HG03520 (cell line): Measurements from ENCODE around the gene IDH2.
"Not testable (repeated sequence)": the region's sequence is repeated elsewhere in the genome, so short reads cannot be mapped to it uniquely, and the experiment has no call there.

Experiments used
- ATAC-seq: cut with Tn5 transposase; IDR thresholded peaks from one replicate; pipeline ENCODE4 v1.9.1; 2021; ENCODE audit warnings: mild to moderate bottlenecking, moderate library complexity; ENCODE audit not compliant: unreplicated experiment

Gene IDH2

DNA sequence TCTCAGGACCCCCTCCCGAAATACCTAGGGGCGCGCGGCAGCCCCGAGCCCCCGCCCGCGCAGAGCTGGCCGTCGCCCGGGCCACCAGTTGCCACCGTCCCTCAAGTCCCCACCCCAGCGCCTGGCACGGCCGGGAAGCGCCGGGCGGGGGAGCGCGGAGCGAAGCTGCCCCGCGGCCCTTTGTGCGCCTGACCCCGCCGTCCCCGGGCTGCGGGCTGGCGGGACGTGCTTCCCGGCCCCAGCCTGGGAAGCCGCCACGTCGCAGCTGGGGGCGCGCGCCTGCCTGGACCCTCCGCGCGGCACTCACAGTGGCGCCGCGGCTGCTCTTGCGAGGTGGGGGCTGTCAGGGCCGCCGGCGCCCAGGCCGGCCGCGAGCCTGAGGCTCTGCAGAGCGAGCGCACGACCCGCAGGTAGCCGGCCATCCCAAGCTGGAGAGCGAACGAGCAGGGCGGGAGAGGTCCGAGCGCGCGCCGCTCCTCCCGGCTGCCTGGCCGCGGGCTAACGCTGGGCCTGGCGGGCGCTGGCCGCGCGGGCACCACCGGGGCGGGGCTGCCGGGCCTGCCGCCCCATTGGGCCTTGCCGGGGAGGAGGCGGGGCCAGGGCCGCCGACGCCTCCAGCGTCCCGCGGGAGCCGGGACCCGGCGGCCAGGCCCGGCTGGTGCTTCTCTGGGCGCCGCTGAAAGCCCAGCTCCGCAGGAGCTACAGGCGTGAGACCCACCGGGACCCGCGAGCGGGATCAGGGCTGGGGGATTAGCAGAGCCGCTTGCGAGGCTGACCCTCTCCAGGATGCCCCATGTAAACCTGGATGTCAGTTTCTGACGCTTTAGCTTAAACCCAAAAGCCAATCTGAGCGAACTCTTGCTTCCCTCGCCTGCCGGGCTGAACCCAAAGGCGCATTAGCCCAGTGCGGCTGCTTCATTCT lies at the start of gene IDH2:
Gene IDH2, minus strand, starts transcription at position 500 of the 922 bp plus-strand sequence. Its CDS starts 78 bp downstream, at position 422.
- peak; percentile 57 for ATAC-seq

DNA sequence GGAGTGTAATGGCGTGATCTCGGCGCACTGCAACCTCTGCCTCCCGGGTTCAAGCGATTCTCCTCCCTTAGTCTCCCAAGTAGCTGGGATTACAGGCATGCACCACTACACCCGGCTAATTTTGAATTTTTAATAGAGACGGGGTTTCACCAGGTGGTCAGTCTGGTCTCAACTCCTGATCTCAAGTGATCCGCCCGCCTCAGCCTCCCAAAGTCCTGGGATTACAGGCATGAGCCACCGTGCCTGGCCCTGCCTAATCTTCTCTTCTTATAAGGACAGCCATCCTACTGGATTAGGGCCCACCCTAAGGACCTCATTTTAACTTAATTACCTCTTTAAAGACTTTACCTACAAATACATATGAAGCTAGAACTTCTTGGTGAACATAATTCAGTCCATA lies 48.3 kb upstream of the IDH2 start:
- not testable (repeated sequence) for ATAC-seq

DNA sequence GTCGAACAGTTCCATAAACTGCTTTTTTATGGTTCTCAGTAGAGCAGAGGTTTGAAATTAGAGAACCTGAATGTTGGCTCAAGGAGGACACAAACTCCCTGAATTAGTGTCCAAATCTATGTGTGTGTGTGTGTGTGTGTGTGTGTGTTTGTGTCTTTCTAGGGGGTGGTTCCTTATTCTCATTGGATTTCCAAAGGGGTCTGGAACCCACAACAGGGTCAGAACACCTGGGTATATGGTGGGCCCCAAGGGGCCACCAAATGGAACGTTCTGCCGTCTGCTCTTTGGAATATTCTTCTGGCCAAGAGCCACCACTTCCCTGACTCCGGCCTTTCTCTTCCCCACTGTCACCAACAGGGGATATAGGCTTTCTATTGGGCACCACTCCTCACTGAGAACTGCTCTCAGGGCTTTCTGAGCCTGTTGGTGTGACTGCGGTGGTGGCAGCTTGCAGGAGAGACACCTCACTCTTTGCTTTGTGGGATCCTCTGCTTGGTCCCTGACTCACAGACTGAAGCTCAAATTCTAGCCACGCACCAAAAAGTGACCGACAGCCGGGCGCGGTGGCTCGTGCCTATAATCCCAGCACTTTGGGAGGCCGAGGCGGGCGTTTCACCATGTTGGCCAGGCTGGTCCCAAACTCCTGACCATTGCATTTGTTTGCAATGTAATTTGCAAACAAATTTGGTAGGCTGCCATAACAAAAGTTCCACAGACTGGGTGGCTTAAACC lies 47.5 kb upstream of the IDH2 start:
- no peak for ATAC-seq

DNA sequence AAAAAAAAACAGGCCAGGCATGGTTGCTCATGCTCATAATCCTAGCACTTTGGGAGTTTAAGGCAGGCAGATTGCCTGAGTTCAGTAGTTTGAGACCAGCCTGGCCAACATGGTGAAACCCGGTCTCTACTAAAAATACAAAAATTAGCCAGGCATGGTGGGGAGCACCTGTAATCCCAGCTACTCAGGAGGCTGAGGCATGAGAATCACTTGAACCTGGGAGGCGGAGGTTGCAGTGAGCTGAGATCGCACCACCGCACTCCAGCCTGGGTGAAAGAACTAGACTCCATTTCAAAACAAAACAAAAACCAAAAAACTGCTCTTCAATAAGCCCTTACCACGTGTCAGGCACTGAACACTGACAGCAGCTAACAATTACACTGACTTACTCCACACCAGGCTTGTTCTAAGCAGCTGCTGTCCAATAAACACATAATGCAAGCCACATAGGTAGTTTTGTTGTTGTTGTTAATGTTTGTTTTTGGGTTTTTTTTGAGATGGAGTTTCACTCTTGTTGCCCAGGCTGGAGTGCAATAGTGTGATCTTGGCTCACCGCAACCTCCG lies 44.0 kb upstream of the IDH2 start:
- ATAC-seq = not testable (repeated sequence)

DNA sequence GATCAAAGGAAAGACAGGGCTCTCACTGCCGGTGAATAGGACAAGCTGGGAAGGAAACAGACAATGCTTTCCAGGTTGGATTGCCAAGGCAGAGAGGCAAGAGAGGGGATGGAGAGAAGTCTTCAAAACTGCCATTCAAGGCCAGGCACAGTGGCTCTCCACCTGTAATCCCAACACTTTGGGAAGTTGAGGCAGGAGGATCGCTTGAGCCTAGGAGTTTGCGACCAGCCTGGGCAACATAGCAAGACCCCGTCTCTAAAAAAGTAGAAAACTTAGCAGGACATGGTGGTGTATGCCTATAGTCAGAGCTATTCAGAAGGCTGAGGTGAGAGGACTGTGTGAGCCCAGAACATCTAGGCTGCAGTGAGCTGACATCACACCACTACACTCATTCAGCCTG lies 43.5 kb upstream of the IDH2 start:
- no peak for ATAC-seq

DNA sequence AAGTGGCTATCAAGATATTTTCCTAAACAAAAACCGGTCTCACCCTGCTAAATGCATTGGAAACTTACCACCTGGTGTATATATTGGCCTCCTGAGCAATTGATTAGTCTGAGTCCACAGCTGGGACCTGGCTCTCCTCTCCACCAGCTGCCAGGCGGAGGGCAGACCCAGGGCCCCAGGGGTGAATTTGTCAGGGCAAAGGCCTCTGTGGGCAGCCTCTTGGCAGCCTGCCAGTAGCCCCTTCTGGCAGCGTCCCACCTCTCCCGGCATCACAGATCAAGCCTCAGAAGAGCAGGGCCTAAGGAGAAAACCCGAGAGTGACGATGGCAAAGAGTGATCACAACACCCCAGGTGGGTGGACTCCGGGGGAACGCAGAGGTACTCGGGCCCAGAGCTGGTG lies 43.0 kb upstream of the IDH2 start:
- no peak for ATAC-seq

DNA sequence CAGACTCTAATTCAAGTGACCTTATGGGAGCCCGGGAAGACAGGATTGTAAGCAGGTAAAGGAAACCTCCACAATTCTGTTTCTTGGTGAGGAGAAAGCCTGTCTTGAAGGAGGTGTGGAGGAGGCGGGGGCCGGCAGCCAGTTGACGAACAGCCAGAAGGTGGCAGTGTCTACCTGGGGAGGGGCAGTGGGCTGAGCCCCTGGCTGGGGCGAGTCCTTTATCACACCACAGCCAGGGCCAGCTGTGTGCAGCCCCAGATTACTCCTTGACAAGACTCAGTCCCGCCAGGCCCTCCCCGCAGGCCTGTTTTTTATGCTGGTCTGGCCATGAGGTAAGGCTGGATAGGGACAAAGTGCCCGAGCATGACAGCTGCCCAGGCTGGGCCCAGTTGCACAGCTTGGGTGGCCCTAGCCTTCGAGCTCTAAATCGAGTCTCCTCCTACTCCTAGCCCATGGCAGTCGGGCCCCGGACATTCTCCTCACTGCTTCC lies 40.9 kb upstream of the IDH2 start:
- peak; percentile 58 for ATAC-seq

DNA sequence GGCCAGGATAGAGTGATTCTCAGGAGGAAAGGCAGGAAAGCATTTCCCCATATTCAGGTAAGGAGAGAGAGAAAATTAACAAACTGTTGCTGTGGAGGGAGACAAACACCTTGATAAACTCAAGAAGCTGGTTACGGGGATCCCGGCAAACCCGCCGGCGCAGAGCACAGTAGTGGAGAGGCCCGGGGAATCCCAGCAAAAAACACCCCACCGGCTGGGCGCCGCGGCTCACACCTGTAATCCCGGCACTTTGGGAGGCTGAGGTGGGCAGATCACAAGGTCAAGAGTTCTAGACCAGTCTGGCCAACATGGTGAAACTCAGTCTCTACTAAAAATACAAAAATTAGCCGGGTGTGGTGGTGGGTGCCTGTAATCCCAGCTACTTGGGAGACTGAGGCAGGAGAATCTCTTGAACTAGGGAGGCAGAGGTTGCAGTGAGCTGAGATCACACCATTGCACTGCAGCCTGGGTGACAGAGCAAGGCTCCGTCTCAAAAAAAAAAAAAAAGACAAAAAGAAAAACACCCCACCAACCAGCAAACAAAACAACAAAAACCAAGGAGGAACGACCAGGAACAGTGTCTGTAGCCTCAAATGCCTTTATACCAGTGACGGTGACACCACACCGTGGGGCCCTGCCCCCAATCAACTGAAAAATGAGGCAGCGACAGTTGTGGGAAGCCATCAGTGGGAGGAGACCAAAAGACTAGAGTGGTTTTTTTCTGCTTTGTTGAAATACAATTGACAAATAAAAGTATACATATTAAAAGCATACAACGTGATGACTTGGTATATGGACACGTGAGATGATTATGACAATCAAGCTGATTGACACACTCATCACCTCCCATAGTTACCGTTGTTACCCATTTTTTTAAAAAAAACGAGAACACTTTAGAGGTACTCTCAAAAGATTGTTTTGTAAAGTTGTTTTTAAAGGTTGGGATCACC lies 40.2 kb upstream of the IDH2 start:
- ATAC-seq = no peak

DNA sequence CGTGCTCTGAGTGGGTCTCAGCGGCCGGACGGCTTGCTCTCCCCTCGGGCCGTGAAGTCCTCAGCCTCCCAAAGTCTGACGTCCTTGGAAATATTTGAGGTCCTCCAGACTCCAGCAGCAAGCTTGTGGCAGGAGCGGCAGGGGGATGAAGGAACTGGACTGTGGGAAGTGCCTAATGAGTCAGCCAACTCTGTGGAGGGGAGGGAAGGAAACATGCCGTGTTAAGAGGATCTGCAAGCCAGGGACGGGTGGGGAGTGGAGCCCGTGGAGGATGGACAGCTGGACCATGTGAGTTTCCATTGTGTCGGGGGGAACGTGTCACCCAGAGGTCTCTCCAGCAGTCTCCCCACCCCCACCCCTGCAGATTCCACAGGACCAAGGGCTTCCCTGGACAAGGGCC lies 39.4 kb upstream of the IDH2 start:
- ATAC-seq = no peak

DNA sequence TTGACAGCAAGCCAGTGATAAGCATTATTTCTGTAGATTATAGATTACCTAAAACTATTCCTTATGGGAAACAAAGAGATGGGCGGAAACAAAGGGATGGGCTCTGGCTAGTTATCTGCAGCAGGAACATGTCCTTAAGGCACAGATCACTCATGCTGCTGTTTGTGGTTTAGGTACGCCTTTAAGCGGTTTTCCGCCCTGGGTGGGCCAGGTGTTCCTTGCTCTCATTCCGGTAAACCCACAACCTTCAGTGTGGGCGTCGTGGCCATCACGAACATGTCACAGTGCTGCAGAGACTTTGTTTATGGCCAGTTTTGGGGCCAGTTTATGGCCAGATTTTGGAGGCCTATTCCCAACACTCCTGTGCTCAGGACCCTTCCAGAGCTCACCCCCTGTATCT lies 37.3 kb upstream of the IDH2 start:
- not testable (repeated sequence) for ATAC-seq

DNA sequence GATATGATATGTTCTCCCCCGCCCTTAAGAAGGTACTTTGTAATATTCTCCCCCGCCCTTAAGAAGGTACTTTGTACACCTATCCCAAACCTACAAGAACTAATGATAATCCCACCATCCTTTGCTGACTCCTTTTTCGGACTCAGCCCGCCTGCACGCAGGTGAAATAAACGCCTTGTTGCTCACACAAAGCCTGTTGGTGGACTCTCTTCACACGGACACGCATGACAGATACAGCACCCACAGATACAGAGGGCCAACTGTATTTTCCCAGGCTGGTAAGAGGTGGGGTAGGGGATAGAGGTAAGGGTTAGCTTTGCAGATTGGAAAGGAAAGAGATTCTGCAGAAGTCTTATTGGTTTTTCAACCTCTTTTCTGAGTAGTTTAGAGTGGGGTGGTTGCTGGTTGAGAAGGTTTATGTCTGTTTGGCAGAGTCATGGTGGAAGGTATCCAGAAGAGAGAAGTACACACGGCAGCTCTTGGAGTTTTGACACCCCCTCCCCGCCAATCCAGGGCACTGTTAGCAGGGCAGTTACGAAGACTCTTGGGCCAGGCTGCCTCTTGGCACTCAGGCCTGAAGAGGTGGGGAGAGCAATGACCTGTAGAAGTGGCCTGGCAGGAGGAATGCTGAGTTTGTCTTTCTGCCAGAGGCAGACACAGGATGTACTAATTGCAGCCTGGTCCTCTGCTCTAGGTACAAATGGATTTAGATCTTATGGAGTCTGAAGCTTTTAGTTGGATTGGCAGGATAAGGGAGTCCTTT lies 36.0 kb upstream of the IDH2 start:
- no peak for ATAC-seq

DNA sequence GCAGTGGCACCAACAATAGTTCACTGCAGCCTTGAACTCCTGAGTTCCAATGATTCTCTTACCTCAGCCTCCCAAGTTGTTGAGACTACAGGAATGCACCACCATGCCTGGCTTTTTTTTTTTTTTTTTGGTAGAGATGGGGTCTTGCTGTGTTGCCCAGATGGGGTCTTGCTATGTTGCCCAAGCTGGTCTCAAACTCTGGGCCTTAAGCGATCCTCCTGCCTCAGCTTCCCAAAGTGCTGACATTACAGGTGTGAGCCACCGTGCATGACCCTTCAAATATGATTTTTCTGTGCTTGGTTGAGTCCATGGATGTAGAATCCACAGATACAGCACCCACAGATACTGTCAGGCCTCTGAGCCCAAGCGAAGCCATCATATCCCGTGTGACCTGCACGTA lies 30.2 kb upstream of the IDH2 start:
- no peak for ATAC-seq

DNA sequence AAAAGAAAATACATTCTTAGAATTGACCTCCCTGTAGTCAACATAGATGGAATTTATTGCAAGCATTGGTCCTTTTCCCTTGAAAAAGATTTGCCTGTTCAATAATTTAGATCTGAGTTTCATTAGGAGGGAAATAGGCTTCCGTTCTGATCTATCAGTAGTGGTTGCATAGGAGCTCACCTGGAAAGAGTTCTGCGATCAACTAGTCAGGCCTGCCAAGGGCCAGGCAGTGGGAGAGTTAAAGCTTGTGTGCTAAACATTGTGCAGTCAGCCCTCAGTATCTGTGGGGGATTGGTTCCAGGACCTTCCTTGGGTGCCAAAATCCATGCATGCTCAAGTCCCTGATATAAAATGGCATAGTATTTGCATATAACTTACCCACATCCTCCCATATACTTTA lies 29.6 kb upstream of the IDH2 start:
- no peak for ATAC-seq

DNA sequence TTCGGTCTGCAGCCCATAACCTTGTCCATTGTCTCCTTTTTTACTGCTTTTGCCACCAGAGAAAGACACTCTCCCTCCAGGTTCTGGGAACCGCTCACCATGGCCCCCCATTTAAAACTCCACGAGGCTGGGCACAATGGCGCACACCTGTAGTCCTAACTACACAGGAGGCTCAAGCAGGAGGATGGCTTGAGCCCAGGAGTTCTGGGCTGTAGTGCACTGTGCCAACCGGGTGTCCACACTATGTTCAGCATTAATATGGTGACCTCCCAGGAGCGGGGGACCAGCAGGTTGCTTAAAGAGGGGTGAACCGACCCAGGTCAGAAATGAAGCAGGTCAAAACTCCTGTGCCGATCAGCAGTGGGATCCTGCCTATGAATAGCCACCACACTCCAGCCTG lies 28.0 kb upstream of the IDH2 start:
- ATAC-seq = no peak

DNA sequence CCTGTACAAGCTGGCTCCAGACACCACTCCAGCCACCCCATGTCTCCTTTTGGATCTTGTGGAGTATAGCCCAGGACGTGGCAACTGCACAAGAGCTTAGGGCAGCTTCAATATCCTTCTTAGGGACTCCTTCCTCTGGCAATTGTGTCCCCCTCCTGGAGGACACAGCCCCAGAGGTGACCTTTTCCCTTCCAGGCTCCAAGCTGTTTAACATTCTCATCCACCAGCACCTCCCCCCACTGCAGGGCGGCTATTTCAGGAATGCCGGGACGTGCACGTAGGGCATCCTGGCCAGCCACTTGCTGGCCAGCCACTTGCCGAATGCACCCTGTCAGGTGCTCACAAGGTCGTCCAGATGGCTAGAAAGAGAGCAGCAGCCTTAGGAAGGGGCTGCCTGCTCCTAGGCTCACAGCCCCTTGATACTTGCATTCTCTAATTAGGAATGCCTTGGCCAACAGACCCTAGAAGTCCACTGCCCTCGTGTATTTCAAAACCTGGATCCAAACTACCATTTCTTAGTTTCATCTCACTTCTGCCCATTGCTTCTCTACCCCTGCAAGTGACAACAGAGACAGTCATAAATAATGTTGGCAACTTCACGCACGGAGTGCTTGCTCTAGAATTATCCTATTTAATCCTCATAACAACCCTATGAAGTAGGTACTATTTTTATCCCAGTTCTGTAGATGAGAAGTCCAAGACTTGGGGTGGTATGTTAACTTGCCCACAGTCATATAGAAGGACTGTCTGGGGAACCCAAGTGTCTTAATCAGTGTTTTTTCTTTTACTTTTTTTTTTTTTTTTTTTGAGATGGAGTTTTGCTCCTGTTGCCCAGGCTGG lies 24.5 kb upstream of the IDH2 start:
- ATAC-seq = no peak

DNA sequence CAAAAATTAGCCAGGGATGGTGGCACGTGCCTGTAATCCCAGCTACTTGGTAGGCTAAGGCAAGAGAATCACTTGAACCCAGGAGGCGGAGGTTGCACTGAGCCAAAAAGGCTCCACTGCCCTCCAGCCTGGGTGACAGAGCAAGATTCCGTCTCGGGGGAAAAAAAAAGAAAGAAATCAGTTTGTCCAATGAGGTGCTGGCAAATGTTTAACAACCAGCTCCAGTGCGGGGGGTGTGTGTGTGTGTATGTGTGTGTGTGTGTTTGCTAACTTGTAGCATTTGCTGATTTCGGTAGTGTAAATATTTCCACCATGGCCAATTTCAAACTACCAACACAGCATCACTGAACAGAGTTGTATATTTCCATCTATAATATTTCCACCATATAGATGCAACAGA lies 23.8 kb upstream of the IDH2 start:
- no peak for ATAC-seq

DNA sequence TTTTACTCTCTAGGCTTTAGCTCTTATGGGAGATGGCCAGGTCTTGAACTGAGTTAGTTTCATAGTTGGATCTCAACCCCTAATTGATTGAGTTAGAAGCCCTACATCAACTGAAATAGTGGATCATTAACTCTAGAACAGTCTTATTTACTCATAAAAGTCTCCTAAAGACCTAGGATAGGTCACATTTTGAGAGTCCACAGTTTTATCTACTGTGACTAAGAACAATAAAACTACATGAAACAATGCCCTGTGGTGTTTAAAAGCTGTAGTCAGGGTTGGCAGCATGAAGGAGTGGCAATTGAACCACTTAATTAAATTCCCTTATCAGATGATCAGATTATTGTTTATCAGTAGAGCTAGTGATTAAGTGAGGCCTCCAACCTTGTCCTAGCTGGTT lies 22.2 kb upstream of the IDH2 start:
- ATAC-seq = no peak

DNA sequence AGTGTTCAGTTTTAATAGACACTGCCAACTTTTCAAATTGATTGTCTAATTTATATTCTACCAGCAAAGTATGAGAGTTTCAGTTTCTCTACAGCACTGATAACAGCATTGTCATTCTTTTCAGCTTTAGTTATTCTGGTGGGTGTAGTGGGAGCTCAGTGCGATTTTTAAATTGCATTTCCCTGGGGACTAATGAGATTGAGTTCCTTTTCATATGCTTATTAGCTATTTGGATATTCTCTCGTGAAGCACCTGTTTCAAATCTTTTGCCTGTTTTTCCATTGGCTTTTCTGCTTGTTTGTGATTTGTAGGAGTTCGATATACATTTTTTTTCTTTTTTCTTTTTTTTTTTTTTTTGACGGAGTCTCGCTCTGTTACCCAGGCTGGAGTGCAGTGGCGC lies 18.8 kb upstream of the IDH2 start:
- ATAC-seq = no peak

DNA sequence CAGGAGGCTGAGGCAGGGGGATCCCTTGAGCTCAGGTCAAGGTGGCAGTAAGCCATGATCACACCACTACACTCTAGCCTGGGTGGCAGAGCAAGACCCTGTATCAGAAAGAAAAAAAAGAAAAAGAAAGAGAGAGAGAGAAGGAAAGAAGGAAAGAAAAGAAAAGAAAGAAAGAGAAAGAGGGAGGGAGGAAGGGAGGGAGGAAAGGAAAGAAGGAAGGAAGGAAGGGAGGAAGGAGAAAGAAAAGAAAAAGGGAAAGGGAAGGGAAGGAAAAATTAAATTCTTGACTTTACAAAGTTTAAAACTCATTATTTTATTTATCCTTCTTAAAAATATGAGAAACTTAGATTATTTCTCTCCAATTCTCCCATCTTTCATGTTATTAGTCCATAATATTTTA lies 17.1 kb upstream of the IDH2 start:
- no peak for ATAC-seq
